Heart left ventricle (tissue), 13 donors: ENCODE results near the gene GPR148.

Source experiments
- POLR2A ChIP-seq, 2 donors: fragments of 450-650 bp; IDR thresholded peaks; one replicate each; pipeline ENCODE4 v1.6.1; 2017; ENCODE audit warnings: antibody characterized with exemption in 2 of 2, mild to moderate bottlenecking in 2 of 2, moderate library complexity in 2 of 2
- TF ChIP-seq, protein P1 (sequence below), 12 donors: fragments of 200-600 bp; sonication (generic) in 4 of 12; IDR thresholded peaks; one replicate each; pipeline versions ENCODE4 v1.5.0 to v1.8.0; 2018 to 2022; ENCODE audit warnings: antibody characterized with exemption in 12 of 12, mild to moderate bottlenecking in 5 of 12
- donor health status: ischemic (EF 13 %, LVEDD 7.1; RV severe dilation, severe dysfunction).
- donor health status: DM: no; HTN: yes; CAD: no.
- donor health status: DM: no; HTN: no; CAD: no.
- donor health status: ischemic (EF 25% LVEDD 6.9; RV normal size, moderate dysfunction).
- donor health status: ischemic (EF 25% LVEDD 5.7; RV mildly dilated, moderate dysfunction).
- donor health status: ischemic (EF 35%, LVEDD 5.7; RV mildly dilated, moderate dysfunction).
- donor health status: nonischemic (EF 11% LVEDD 7.7; RV severe dilation, severe dysfunction).
- donor health status: DM: yes; HTN: yes; CAD: no.
- donor health status: PGD.
- donor health status: ischemic (EF 29% LVEDD 5.4; RV normal size, mild dysfunction).
- donor health status: nonischemic (EF 23%, LVEDD 6.1; RV moderate dilation, normal function).

DNA sequence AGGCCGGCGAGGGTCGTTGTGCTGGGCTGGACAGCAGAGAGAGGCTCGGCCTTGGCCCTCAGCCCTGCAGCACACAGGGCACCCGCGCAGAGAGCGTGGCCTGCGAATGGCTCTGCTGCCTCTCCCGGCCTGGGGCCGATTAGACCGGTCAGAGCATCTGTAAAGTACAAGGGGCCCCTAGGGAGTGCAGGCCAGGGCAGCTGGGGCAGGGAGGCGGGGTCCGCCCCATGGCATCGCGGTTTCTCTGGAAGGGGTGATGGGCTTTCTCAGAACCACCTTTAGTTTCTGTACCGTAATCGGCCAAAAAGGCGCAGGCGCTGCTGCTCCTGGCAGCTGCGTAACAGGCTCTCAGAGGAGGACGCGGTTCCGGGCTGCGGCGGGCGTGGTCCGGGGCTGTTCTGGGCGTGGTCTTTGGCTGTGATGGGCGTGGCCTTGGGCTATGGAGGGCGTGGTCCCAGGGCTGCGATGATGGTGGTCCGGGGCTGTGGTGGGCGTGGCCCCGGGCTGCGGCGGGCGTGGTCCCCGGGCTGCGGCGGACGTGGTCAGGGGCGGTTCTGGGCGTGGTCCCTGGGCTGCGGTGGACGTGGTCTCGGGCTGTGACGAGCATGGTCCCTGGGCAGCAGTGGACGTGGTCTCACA is 1.5 kb upstream of the GPR148 start:
- TF ChIP-seq, protein P1, sequence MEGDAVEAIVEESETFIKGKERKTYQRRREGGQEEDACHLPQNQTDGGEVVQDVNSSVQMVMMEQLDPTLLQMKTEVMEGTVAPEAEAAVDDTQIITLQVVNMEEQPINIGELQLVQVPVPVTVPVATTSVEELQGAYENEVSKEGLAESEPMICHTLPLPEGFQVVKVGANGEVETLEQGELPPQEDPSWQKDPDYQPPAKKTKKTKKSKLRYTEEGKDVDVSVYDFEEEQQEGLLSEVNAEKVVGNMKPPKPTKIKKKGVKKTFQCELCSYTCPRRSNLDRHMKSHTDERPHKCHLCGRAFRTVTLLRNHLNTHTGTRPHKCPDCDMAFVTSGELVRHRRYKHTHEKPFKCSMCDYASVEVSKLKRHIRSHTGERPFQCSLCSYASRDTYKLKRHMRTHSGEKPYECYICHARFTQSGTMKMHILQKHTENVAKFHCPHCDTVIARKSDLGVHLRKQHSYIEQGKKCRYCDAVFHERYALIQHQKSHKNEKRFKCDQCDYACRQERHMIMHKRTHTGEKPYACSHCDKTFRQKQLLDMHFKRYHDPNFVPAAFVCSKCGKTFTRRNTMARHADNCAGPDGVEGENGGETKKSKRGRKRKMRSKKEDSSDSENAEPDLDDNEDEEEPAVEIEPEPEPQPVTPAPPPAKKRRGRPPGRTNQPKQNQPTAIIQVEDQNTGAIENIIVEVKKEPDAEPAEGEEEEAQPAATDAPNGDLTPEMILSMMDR (IDR thresholded peaks at IDR 0.05), result no peak
- TF ChIP-seq POLR2A (IDR thresholded peaks at IDR 0.05), result peak in 1 of 2 donors; percentile 21
